Measurements from ENCODE around the gene ATP10B.
"Not testable (repeated sequence)": the region's sequence is repeated elsewhere in the genome, so short reads cannot be mapped to it uniquely, and the experiment has no call there.

ATP10B gene

GRCh38 chr5:160824301-160825001 is 27.6 kb downstream of the ATP10B start:
- DNase-seq: no peak

GRCh38 chr5:160812996-160813395 is 39.0 kb downstream of the ATP10B start:
- not testable (repeated sequence) for DNase-seq

GRCh38 chr5:160805376-160805775 is 46.6 kb downstream of the ATP10B start:
- no peak for DNase-seq

GRCh38 chr5:160802592-160802991 is 49.4 kb downstream of the ATP10B start:
- DNase-seq: peak in 10 of 51 donors; percentile 4 to 24 (median 12)

GRCh38 chr5:160800375-160801275 is 51.4 kb downstream of the ATP10B start:
- no peak for DNase-seq

GRCh38 chr5:160799184-160799583 is 52.8 kb downstream of the ATP10B start:
- DNase-seq: peak in 1 of 51 donors; percentile 12

- no peak for DNase-seq
Measured at GRCh38 chr5:160797020-160797419, 55.0 kb downstream of the ATP10B start.

- DNase-seq: no peak
Measured at GRCh38 chr5:160793530-160793899, 58.5 kb downstream of the ATP10B start.

GRCh38 chr5:160792732-160793529 is 59.1 kb downstream of the ATP10B start:
- DNase-seq: no peak

- DNase-seq: no peak
Measured at GRCh38 chr5:160792281-160792680, 59.7 kb downstream of the ATP10B start.

GRCh38 chr5:160789219-160789859 is 62.7 kb downstream of the ATP10B start:
- no peak for DNase-seq

GRCh38 chr5:160788102-160788660 is 63.8 kb downstream of the ATP10B start:
- DNase-seq: peak in 4 of 51 donors; percentile 2 to 35 (median 9)

GRCh38 chr5:160787240-160787639 is 64.8 kb downstream of the ATP10B start:
- DNase-seq: peak in 6 of 51 donors; percentile 2 to 17 (median 7)

- DNase-seq: peak in 17 of 51 donors; percentile 12 to 71 (median 37)
Measured at GRCh38 chr5:160774666-160775315, 77.2 kb downstream of the ATP10B start.

GRCh38 chr5:160773646-160774410 is 78.2 kb downstream of the ATP10B start:
- no peak for DNase-seq

GRCh38 chr5:160772854-160773253 is 79.2 kb downstream of the ATP10B start:
- DNase-seq: no peak

GRCh38 chr5:160770718-160771117 is 81.3 kb downstream of the ATP10B start:
- DNase-seq: no peak

GRCh38 chr5:160769301-160769700 is 82.7 kb downstream of the ATP10B start:
- DNase-seq: no peak

GRCh38 chr5:160767062-160767461 is 84.9 kb downstream of the ATP10B start:
- no peak for DNase-seq

- DNase-seq: no peak
Measured at GRCh38 chr5:160760008-160760407, 92.0 kb downstream of the ATP10B start.
